GM19468 (cell line): ENCODE measurements around the gene RPRD2.

Source experiments
- ATAC-seq: cut with Tn5 transposase; IDR thresholded peaks from one replicate; pipeline ENCODE4 v1.9.1; 2021; ENCODE audit warnings: mild to moderate bottlenecking, moderate library complexity, moderate number of reproducible peaks; ENCODE audit not compliant: unreplicated experiment; ENCODE audit errors: extremely low read depth

The RPRD2 gene

GRCh38 chr1:150464422-150464826 is 100.5 kb downstream of the RPRD2 start:
- no peak for ATAC-seq

- ATAC-seq = no peak
These were observed 103.0 kb downstream of the RPRD2 start for GRCh38 chr1:150466964-150467363.

- ATAC-seq = no peak
These were observed 105.3 kb downstream of the RPRD2 start for GRCh38 chr1:150469291-150469690.

- no peak for ATAC-seq
These were observed 108.8 kb downstream of the RPRD2 start for GRCh38 chr1:150472601-150473200.

GRCh38 chr1:150473659-150474058 is 109.7 kb downstream of the RPRD2 start:
- no peak for ATAC-seq

GRCh38 chr1:150474869-150475268 is 110.9 kb downstream of the RPRD2 start:
- ATAC-seq = no peak

- ATAC-seq = no peak
These were observed 112.8 kb downstream of the RPRD2 start for GRCh38 chr1:150476754-150477153.

GRCh38 chr1:150477320-150477719 is 113.4 kb downstream of the RPRD2 start:
- no peak for ATAC-seq

GRCh38 chr1:150477733-150478132 is 113.8 kb downstream of the RPRD2 start:
- no peak for ATAC-seq

GRCh38 chr1:150479370-150479769 is 115.4 kb downstream of the RPRD2 start:
- ATAC-seq = no peak

GRCh38 chr1:150479927-150480352 is 116.0 kb downstream of the RPRD2 start:
- no peak for ATAC-seq

- no peak for ATAC-seq
These were observed 120.5 kb downstream of the RPRD2 start for GRCh38 chr1:150484431-150484830.

- no peak for ATAC-seq
These were observed 120.9 kb downstream of the RPRD2 start for GRCh38 chr1:150484861-150485260.

- ATAC-seq = peak; percentile 94
These were observed 123.2 kb downstream of the RPRD2 start, which contains the start of gene TARS2 for GRCh38 chr1:150486966-150487762. TARS2 (plus strand) TSS chr1:150487419; CDS start chr1:150487451, 32 bp downstream.

GRCh38 chr1:150487763-150488115 is 123.8 kb downstream of the RPRD2 start:
- no peak for ATAC-seq

- ATAC-seq = no peak
These were observed 129.2 kb downstream of the RPRD2 start for GRCh38 chr1:150493175-150493574.

GRCh38 chr1:150498342-150498741 is 134.4 kb downstream of the RPRD2 start:
- ATAC-seq = no peak

GRCh38 chr1:150505431-150505830 is 141.5 kb downstream of the RPRD2 start:
- no peak for ATAC-seq

GRCh38 chr1:150507912-150508864 is 144.2 kb downstream of the RPRD2 start, which contains the start of gene ECM1:
ECM1 (plus strand) TSS chr1:150508109; CDS start chr1:150508210, 101 bp downstream.
- ATAC-seq = no peak

GRCh38 chr1:150508982-150509381 is 145.0 kb downstream of the RPRD2 start:
- ATAC-seq = no peak
